ENCODE results near the gene JARID2. TPM values are rescaled to one million over a fixed set of nuclear protein-coding genes. Genes with fewer than 3 reads are reported as not detected.

The JARID2 gene
- total RNA-seq, 4 donors from 2014 or later = 12.1 to 33.8 (median 17.0) TPM

DNA sequence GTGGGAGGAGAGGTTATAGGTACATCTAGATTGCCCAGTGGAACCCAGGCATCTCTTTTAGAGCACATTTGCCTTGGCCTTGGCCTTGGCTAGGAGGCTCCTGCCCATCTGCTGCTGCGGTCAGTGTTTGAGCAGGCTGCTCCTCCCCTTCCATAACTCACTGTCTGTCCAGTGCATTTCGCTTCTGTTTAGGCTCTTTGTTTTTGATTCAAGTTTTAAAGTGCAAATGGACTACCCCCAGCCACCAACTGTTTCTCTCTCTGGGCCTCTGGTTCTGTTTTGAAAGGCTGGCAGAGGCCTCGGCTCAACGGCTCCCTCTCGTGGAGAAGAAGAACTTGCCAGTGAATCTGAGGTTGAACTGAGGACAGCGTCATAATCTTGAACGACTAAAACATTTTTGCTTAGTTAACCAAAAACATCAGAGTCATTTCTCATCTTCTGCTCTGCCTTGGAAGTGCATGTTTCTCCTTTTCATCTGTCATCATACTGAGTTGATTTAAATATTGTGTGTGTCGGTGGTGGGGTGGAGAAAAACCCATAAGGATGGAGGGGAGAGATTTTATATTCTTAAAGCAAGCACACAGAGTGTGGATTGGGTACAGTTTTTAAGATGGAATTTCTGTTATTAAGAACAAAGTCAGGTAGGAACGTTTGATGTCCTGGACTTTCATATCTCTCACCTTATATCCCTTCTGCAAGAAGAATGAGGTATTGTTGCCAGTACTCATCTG is 245.6 kb downstream of the JARID2 start:
- Histone ChIP-seq H3K36me3 (peaks cover 0 to 32% (median 0%) of the 10 kb centered on the region in 3 donors), H3K27me3 (no peaks in the 10 kb centered on the region), H3K27ac (no peak overlapping the region), H3K9me3 (no peaks in the 10 kb centered on the region), H3K4me1 (peaks cover 0 to 25% (median 0%) of the 10 kb centered on the region in 4 donors), H3K4me3 (no peak overlapping the region)
- no peak for TF ChIP-seq POLR2A (IDR thresholded peaks at IDR 0.05)
- TF ChIP-seq, protein P1, sequence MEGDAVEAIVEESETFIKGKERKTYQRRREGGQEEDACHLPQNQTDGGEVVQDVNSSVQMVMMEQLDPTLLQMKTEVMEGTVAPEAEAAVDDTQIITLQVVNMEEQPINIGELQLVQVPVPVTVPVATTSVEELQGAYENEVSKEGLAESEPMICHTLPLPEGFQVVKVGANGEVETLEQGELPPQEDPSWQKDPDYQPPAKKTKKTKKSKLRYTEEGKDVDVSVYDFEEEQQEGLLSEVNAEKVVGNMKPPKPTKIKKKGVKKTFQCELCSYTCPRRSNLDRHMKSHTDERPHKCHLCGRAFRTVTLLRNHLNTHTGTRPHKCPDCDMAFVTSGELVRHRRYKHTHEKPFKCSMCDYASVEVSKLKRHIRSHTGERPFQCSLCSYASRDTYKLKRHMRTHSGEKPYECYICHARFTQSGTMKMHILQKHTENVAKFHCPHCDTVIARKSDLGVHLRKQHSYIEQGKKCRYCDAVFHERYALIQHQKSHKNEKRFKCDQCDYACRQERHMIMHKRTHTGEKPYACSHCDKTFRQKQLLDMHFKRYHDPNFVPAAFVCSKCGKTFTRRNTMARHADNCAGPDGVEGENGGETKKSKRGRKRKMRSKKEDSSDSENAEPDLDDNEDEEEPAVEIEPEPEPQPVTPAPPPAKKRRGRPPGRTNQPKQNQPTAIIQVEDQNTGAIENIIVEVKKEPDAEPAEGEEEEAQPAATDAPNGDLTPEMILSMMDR (IDR thresholded peaks at IDR 0.05) = peak; percentile 74 to 87 (median 82)
- peak in 2 of 3 donors; percentile 68 to 86 for DNase-seq

DNA sequence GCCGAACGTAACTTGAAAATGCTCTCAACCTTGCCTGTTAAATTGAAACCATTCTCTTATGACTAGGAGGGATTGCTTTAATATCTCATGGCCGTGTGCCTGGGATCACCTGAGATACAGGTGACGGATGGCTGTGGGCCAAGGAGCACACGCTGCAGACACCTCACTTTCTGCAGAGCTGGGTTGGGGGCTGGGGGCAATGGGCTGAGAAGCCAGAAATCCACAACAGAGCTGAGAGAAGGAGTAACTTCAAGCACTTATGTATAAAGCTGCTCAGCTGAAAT is 246.1 kb downstream of the JARID2 start:
- no peak for DNase-seq
- peaks cover 0 to 37% (median 0%) of the 10 kb centered on the region in 3 donors for H3K36me3 ChIP-seq
- no peak for TF ChIP-seq POLR2A (IDR thresholded peaks at IDR 0.05)
- TF ChIP-seq, protein P1 (IDR thresholded peaks at IDR 0.05) = no peak
- no peak overlapping the region for H3K4me3 ChIP-seq
- no peaks in the 10 kb centered on the region for H3K27me3 ChIP-seq
- peaks cover 0 to 25% (median 0%) of the 10 kb centered on the region in 4 donors for H3K4me1 ChIP-seq
- H3K27ac ChIP-seq = no peak overlapping the region
- H3K9me3 ChIP-seq = no peaks in the 10 kb centered on the region

DNA sequence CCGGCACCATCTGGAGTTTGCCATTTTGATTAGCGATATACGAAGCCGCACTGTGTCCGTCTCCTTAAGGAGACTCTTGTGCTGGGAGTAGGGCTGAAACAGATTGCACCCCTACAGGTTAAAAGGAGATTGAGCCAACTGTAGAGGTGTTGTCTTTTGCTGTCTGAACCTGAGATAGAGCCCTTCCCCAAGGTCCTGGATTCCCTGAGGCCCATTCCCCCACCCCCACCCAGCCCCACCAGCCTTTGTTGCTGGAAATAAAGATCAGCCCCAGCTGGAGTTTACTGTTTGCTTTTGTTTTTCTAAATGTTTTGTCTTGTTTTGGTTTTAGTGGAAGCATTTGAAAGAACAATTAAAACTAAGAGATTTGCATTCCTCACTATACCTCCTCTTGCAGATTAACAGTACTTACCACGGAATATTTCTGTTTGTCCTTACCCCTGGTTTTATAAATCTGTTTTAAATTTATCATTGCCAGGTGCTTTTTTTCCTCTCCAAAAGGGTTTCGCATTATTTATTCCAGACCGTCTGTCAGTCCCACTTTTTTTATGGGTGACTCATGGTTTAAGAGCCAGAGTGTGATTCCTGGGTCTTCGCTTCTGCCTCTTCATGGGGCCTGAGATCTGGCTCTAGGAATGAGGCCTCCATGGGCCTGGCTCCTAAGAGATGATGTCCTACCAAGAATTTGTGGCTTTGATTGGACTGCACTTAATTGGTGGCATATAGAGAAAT is 247.7 kb downstream of the JARID2 start:
- Histone ChIP-seq H3K27me3 (no peaks in the 10 kb centered on the region), H3K4me3 (no peak overlapping the region), H3K27ac (no peak overlapping the region), H3K4me1 (peaks cover 0 to 25% (median 0%) of the 10 kb centered on the region in 4 donors), H3K36me3 (peaks cover 0 to 30% (median 0%) of the 10 kb centered on the region in 3 donors), H3K9me3 (no peaks in the 10 kb centered on the region)
- TF ChIP-seq POLR2A (IDR thresholded peaks at IDR 0.05) = no peak
- TF ChIP-seq, protein P1 (IDR thresholded peaks at IDR 0.05) = no peak
- DNase-seq = no peak

DNA sequence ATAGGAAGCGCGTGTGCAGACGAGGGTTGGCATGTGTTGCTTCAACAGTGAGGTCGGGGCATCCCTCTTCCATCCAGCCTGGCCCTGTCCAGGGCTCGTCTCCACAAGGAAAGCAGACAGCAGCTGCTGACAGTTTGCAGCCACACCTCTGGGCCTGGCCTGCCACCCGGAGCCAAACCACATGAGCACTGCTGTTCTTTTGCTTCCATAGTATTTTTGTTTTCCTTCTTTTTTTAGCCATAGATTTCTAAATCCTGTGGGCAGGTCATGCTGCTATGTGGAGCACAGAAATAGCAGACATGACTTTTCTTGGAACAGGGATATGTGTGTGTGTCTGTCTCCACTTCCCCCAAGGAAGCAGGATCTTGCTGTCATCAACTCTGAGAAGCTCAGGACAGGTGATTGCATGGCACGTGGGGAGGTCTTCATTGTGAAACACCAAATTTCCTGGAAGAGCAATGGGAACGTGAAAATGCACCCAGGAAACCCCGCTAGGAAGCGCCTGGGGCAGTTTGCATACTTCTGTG is 249.6 kb downstream of the JARID2 start:
- Histone ChIP-seq H3K9me3 (no peaks in the 10 kb centered on the region), H3K4me1 (peaks cover 0 to 21% (median 0%) of the 10 kb centered on the region in 4 donors), H3K27me3 (no peaks in the 10 kb centered on the region), H3K36me3 (peaks cover 0 to 26% (median 0%) of the 10 kb centered on the region in 3 donors), H3K27ac (no peak overlapping the region), H3K4me3 (no peak overlapping the region)
- DNase-seq = no peak
- no peak for TF ChIP-seq POLR2A (IDR thresholded peaks at IDR 0.05)
- TF ChIP-seq, protein P1 (IDR thresholded peaks at IDR 0.05) = no peak

DNA sequence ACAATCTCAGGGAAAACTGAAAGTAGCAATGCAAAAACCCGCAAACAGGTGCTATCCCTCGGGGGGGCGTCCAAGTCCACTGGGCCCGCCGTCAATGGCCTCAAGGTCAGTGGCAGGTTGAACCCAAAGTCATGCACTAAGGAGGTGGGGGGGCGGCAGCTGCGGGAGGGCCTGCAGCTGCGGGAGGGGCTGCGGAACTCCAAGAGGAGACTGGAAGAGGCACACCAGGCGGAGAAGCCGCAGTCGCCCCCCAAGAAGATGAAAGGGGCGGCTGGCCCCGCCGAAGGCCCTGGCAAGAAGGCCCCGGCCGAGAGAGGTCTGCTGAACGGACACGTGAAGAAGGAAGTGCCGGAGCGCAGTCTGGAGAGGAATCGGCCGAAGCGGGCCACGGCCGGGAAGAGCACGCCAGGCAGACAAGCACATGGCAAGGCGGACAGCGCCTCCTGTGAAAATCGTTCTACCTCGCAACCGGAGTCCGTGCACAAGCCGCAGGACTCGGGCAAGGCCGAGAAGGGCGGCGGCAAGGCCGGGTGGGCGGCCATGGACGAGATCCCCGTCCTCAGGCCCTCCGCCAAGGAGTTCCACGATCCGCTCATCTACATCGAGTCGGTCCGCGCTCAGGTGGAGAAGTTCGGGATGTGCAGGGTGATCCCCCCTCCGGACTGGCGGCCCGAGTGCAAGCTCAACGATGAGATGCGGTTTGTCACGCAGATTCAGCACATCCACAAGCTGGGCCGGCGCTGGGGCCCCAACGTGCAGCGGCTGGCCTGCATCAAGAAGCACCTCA is 250.7 kb downstream of the JARID2 start:
- Histone ChIP-seq H3K4me1 (peaks cover 0 to 13% (median 0%) of the 10 kb centered on the region in 4 donors), H3K4me3 (no peak overlapping the region), H3K27me3 (no peaks in the 10 kb centered on the region), H3K36me3 (peaks cover 0 to 34% (median 0%) of the 10 kb centered on the region in 3 donors), H3K9me3 (no peaks in the 10 kb centered on the region), H3K27ac (no peak overlapping the region)
- peak in 1 of 3 donors; percentile 46 for DNase-seq
- TF ChIP-seq POLR2A (IDR thresholded peaks at IDR 0.05) = no peak
- TF ChIP-seq, protein P1 (IDR thresholded peaks at IDR 0.05) = no peak

Measured in Peyer's patch (tissue), 4 donors.